Spleen (tissue), 11 donors: ENCODE measurements around the gene MGARP. TPM values are rescaled to one million over a fixed set of nuclear protein-coding genes. Genes with fewer than 3 reads are reported as not detected.

ENCODE experiments used
- DNase-seq: peaks from one replicate; pipeline ENCODE4 v3.0.0-alpha.2; 2020
- H3K27ac ChIP-seq, 8 donors: fragments of 200-600 bp; sonication (generic) in 7 of 8; 1 replicate in 4 of 8; 2 replicates in 4 of 8; pipeline versions ENCODE4 v1.5.0 to v1.8.0; 2016 to 2021; ENCODE audit warnings: inconsistent platforms in 4 of 8, mild to moderate bottlenecking in 4 of 8, moderate library complexity in 1 of 8
- H3K27me3 ChIP-seq, 7 donors: fragments of 200-600 bp; sonication (generic) in 6 of 7; replicated peaks in 1 of 7; 1 replicate in 4 of 7; 2 replicates in 3 of 7; pipeline versions ENCODE4 v1.5.0 to v1.8.0; 2016 to 2021; ENCODE audit warnings: inconsistent platforms in 3 of 7, mild to moderate bottlenecking in 1 of 7
- H3K36me3 ChIP-seq, 6 donors: fragments of 200-600 bp; sonication (generic) in 5 of 6; 1 replicate in 4 of 6; 2 replicates in 2 of 6; pipeline versions ENCODE4 v1.5.0 to v1.8.0; 2016 to 2021; ENCODE audit warnings: inconsistent platforms in 2 of 6
- H3K4me1 ChIP-seq, 6 donors: fragments of 200-600 bp; sonication (generic) in 5 of 6; 1 replicate in 3 of 6; 2 replicates in 3 of 6; pipeline versions ENCODE4 v1.5.0 to v1.8.0; 2016 to 2021; ENCODE audit warnings: inconsistent platforms in 3 of 6
- H3K4me3 ChIP-seq, 8 donors: fragments of 200-600 bp; sonication (generic) in 7 of 8; 1 replicate in 4 of 8; 2 replicates in 4 of 8; pipeline versions ENCODE4 v1.5.0 to v1.8.0; 2016 to 2021; ENCODE audit warnings: inconsistent platforms in 4 of 8, mild to moderate bottlenecking in 4 of 8, moderate library complexity in 2 of 8
- H3K9me3 ChIP-seq, 8 donors: fragments of 200-600 bp; sonication (generic) in 7 of 8; 1 replicate in 4 of 8; 2 replicates in 4 of 8; pipeline versions ENCODE4 v1.5.0 to v1.8.0; 2016 to 2021; ENCODE audit warnings: inconsistent platforms in 4 of 8
- CTCF ChIP-seq, 11 experiments: fragments of 200-600 bp in 7 of 11; fragments of 450-650 bp in 4 of 11; sonication (generic) in 4 of 11; IDR thresholded peaks in 8 of 11; conservative IDR thresholded peaks in 3 of 11; 1 replicate in 7 of 11; 2 replicates in 4 of 11; pipeline versions ENCODE4 v1.4.0 to v1.8.0; 2016 to 2021; ENCODE audit warnings: antibody characterized with exemption in 11 of 11, inconsistent platforms in 4 of 11, mild to moderate bottlenecking in 1 of 11
- POLR2A ChIP-seq, 3 donors: fragments of 450-650 bp; IDR thresholded peaks; one replicate each; pipeline ENCODE4 v1.5.1; 2017; ENCODE audit warnings: antibody characterized with exemption in 3 of 3, mild to moderate bottlenecking in 1 of 3
- POLR2AphosphoS5 ChIP-seq, 3 donors: sonication (generic); formaldehyde crosslinking; IDR thresholded peaks; one replicate each; pipeline ENCODE4 v1.5.1; 2017; ENCODE audit warnings: antibody characterized with exemption in 3 of 3
- WGBS, 5 donors: extraction: QIAGEN DNeasy Blood & Tissue Kit in 3 of 5; methylation state at CpG; one replicate each; pipeline versions ENCODE4 v1.1.5 to v1.1.7; 2013 to 2018; 5-methylcytosine and 5-hydroxymethylcytosine counted together
- intact Hi-C: fragments of 100-400 bp; cut with DNase I; formaldehyde crosslinking; loops from one replicate; pipeline ENCODE4 v1.15.0; 2023; ENCODE audit warnings: low total_unique reads
- polyA plus RNA-seq, 3 donors: library from polyadenylated mRNA; stranded (reverse); fragments of 200-250 nt; gene quantifications; one replicate each; pipeline ENCODE4 v1.2.1, GENCODE V29; 2013
- total RNA-seq, 7 donors: library from RNA; depleted of rRNA in 3 of 7; stranded (reverse); fragments of >200 nt in 3 of 7; fragmentation: NEBNext Ultra II Directional in 4 of 7; extraction: Animal tissue kit (Norgen Biotek cat#: 25700) in 4 of 7; gene quantifications; one replicate each; pipeline versions ENCODE4 v1.1.0 to v1.2.1, GENCODE V29; 2016 to 2021
- donor health status: healthy with polysubstance abuse.
- donor health status: DM: no; HTN: no; CAD: no; lungs with moderate emphysema.
- donor health status: DM: no; HTN: no; CAD: no.
- donor health status: Bipolar disorder and iron deficiency.
- donor health status: healthy.
- donor health status: DM: no; HTN: no; CAD: no.
- donor health status: DM: yes; HTN: yes; CAD: no.

Gene MGARP
- total and polyA plus RNA-seq, 10 donors: 0.20 to 1.7 (median 0.50) TPM; not detected in 1

DNA sequence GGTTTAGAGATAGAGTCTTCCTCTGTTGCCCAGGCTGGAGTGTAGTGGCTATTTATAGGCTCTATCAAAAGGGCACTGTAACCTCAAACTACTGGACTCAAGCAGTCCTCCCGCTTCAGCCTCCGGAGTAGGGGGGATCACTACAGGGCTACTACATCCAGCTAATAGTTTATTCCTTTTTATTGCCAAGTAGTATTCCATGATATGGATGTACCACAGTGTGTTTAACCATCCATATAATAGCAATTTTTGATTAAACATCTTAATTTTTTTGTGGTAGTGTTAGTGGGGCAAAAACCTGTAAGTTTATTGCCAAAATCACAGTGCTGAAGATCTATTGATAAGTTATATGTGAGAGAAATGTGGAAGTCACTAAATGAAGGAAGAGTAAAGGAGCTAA, 24.9 kb upstream of the MGARP start:
- WGBS, 5 donors: 96 to 98% (median 96%) methylated on average over 2 of the region's 2 CpGs
- intact Hi-C loops: no loop called here
- Histone ChIP-seq H3K4me3 (no peak overlapping the region), H3K27me3 (no peaks in the 10 kb centered on the region), H3K36me3 (peaks cover 0 to 29% (median 0%) of the 10 kb centered on the region in 6 donors), H3K27ac (no peak overlapping the region), H3K9me3 (peaks cover 0 to 5% (median 0%) of the 10 kb centered on the region in 8 donors), H3K4me1 (peaks cover 19 to 85% (median 46%) of the 10 kb centered on the region in 6 donors)
- no peak for DNase-seq
- TF ChIP-seq POLR2AphosphoS5 (IDR thresholded peaks at IDR 0.05) (no peak), POLR2A (IDR thresholded peaks at IDR 0.05) (no peak), CTCF (IDR thresholded peaks at IDR 0.05 in 8 of 11, conservative IDR thresholded peaks at IDR 0.05 in 3 of 11) (no peak)

- peak in 7 of 11 experiments; percentile 11 to 51 (median 32) for TF ChIP-seq CTCF (IDR thresholded peaks at IDR 0.05 in 8 of 11, conservative IDR thresholded peaks at IDR 0.05 in 3 of 11)
- no peak for TF ChIP-seq POLR2A (IDR thresholded peaks at IDR 0.05)
- peak in 1 of 3 donors; percentile 62 for TF ChIP-seq POLR2AphosphoS5 (IDR thresholded peaks at IDR 0.05)
- WGBS, 5 donors: 0 to 1% (median 0%) methylated on average over 38 to 46 of the region's 46 CpGs
- H3K27me3 ChIP-seq: no peaks in the 10 kb centered on the region
- H3K4me3 ChIP-seq: peak within 1 kb of the TSS; percentile 70 to 100 (median 94)
- peaks cover 0 to 5% (median 0%) of the 10 kb centered on the region in 8 donors for H3K9me3 ChIP-seq
- peaks cover 26 to 82% (median 49%) of the 10 kb centered on the region in 6 donors for H3K4me1 ChIP-seq
- peak; percentile 91 for DNase-seq
- intact Hi-C loops: no loop called here
- peak within 1 kb of the TSS; percentile 90 to 96 (median 94) for H3K27ac ChIP-seq
- H3K36me3 ChIP-seq: peaks cover 0 to 20% (median 0%) of the 10 kb centered on the region in 6 donors
Observed at GRCh38 chr4:139301821-139302611, 22.0 kb upstream of the MGARP start, which contains the start of gene NDUFC1. NDUFC1 (minus strand) TSS chr4:139302477; CDS start chr4:139295798, 6,679 bp downstream.

DNA sequence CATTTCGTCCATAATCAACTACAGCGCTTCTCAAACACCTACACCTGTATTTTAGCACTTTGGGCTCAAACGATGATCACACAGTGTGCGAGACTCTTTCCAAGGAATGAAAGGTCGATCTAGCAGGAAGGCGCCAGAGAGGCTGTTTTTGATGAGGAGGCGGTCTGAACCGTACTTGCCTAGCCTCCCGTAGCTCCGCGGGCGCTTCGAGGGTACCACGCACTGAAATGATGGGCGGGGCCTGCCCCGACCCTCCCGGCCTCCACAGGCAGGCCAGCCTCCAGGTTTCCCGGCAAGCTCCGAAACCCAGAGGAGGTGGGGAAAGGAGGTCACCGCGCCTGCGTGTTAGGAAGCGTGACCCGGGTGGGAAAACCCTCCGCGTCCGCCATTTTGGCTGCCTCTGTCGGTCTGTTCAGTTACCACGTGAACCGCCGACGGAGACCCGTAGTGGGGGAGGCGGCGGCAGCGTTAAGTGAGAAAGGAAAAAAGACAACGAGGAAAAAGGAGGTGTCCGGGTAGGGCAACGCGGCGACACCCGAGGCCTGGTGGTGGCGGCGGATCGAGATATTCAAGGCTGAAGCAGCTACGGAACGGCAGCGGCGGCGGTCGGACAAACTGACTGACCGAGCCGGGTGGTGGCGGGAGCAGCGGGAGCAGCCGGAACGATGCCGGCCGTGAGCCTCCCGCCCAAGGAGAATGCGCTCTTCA, 21.2 kb upstream of the MGARP start, which contains the start of gene NAA15:
Gene NAA15 (plus strand): TSS at position 393 of the 708 bp plus-strand sequence. CDS start 273 bp downstream, at position 666.
- WGBS, 5 donors: 0 to 1% (median 0%) methylated on average over 41 to 61 of the region's 61 CpGs
- TF ChIP-seq POLR2AphosphoS5 (IDR thresholded peaks at IDR 0.05) (peak; percentile 96 to 98 (median 98)), CTCF (IDR thresholded peaks at IDR 0.05 in 8 of 11, conservative IDR thresholded peaks at IDR 0.05 in 3 of 11) (peak in 2 of 11 experiments; percentile 5 to 50), POLR2A (IDR thresholded peaks at IDR 0.05) (peak; percentile 44 to 83 (median 60))

More for the DNA sequence above, 21.2 kb upstream of the MGARP start, which contains the start of gene NAA15:
- intact Hi-C loops: no loop called here
- Histone ChIP-seq H3K27ac (peak within 1 kb of the TSS; percentile 90 to 96 (median 94)), H3K27me3 (no peaks in the 10 kb centered on the region), H3K36me3 (peaks cover 0 to 20% (median 0%) of the 10 kb centered on the region in 6 donors), H3K9me3 (peaks cover 0 to 5% (median 0%) of the 10 kb centered on the region in 8 donors), H3K4me3 (peak within 1 kb of the TSS; percentile 70 to 100 (median 94)), H3K4me1 (peaks cover 26 to 80% (median 45%) of the 10 kb centered on the region in 6 donors)
- peak; percentile 98 for DNase-seq
